Left forelimb (tissue), 1 donor: ENCODE results near the gene PDE5A.
"Not testable (repeated sequence)": the region's sequence is repeated elsewhere in the genome, so short reads cannot be mapped to it uniquely, and the experiment has no call there.

Experiments used
- DNase-seq: peaks from one replicate; pipeline ENCODE4 v3.0.0-alpha.2; 2018; ENCODE audit warnings: low spot score

The PDE5A gene

GRCh38 chr4:119470021-119470736 lies 158.4 kb downstream of the PDE5A start:
- DNase-seq = not testable (repeated sequence)

- not testable (repeated sequence) for DNase-seq
Measured at GRCh38 chr4:119469039-119469438, 159.6 kb downstream of the PDE5A start.

- DNase-seq = not testable (repeated sequence)
Measured at GRCh38 chr4:119462733-119463132, 165.9 kb downstream of the PDE5A start.

- peak; percentile 67 for DNase-seq
Measured at GRCh38 chr4:119455734-119456133, 172.9 kb downstream of the PDE5A start.

GRCh38 chr4:119454491-119455270 lies 173.9 kb downstream of the PDE5A start:
- DNase-seq = peak; percentile 99

GRCh38 chr4:119454151-119454490 lies 174.5 kb downstream of the PDE5A start:
- DNase-seq = not testable (repeated sequence)

GRCh38 chr4:119453286-119453685 lies 175.3 kb downstream of the PDE5A start:
- DNase-seq = not testable (repeated sequence)

- not testable (repeated sequence) for DNase-seq
Measured at GRCh38 chr4:119449851-119450250, 178.8 kb downstream of the PDE5A start.
